Activated T-helper 9 cell treated with anti-CD3 and anti-CD28 coated beads, Interleukin-2, amount 50 U/mL, for 16 hours (primary cell): ENCODE measurements around the gene CLIC4.
"Not testable (repeated sequence)": the region's sequence is repeated elsewhere in the genome, so short reads cannot be mapped to it uniquely, and the experiment has no call there.

Experiments
- DNase-seq: peaks from one replicate; pipeline ENCODE4 v3.0.0-alpha.2; 2020; ENCODE audit warnings: low read depth

Gene CLIC4

DNA sequence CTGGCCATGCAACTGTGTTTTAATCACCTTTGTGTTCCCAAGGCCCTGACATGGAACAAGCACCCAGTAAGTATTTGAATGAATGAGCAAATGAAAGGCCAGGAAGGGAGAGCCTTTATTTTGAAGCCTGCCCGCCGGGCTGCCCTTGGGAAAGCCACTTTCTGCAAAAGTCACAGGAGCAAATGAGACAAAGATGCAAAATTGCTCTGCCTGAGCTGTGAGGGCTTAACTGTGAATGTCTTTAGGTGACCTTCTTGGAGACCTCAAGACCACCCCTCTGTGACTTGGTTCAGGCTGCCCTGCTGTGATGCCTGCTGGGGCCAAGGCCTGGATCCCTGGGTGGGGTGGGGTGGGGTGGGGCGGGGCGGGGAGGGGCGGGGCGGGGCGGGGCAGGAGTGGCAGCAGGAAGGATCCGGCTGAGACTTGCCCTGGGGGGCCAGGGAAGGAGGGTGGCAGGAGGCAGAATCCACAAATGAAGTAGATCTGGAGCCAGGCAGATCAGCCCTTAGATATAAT, 130.8 kb downstream of the CLIC4 start:
- DNase-seq, result no peak

DNA sequence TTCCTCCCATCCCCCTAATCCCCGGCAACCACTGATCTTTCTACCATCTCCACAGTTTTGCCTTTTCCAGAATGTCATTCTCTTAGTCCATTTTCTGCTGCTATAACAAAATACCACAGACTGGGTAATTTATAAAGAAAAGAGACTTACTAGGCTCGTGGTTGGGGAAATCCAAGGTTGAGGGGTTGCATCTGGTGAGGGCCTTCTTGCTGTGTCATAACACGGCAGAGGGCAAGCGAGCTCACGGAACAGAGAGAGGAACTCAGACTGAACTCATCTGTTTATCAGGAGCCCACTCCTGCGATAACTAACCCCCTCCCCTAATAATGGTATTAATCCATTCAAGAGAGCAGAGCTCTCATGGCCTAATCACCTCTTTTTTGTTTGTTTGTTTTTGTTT, 132.8 kb downstream of the CLIC4 start:
- no peak for DNase-seq

DNA sequence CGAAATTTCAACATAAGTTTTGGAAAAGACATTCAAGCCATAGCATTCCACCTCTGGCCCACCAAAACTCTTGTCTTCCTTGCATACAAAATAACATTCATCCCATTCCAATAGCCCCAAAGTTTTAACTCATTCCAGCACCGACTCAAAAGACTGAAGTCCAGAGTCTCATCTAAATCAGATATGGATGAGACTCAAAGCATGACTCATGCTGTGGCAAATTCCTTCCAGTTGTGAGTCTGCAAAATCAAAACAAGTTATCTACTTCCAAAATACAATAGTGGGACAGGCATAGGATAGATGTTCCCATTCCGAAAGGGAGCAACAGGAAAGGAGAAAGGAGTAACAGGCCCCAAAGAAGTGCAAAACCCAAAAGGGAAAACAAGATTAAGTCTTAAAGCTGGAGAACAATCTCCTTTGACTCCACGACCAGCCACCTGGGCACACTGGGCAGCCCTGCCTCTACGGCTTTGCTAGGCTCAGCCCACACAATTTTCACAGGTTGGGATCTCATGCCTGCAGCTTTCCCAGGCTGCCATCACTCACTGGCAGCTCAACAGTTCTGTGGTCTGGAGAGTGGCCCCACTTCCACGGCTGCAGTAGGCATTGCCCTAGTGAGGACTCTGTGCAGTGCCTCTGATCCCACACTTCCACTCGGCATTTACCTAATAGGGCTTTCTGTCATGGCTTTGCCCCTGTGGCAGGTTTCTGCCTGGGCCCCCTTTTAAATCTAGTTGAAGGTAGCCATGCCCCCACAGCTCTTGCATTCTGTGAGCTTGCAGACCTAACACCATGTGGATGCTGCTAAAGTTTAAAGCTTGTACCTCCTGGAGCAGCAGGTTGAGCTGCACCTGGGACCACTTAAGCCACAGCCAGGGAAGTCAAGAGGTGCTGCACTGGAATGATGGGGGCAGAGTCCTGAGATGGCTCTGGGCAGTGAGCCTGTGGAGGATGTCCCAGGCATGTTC, 133.8 kb downstream of the CLIC4 start:
- DNase-seq, result no peak

DNA sequence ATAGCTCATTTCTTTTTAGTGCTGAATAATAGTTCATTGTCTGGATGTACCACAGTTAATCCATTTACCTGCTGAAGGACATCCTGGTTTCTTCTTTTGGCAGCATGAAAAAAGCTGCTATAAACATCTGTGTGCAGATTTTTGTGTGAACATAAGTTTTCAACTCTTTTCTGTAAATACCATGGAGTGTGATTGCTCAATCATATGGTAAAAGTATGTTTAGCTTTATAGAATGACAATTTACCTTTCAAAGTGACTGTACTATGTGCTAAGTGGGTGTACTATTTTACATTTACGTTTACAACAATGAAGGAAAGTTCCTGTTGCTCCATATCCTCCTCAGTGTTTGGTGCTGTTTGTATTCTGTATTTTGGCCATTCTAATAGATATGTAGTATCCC, 135.8 kb downstream of the CLIC4 start:
- DNase-seq, result no peak

DNA sequence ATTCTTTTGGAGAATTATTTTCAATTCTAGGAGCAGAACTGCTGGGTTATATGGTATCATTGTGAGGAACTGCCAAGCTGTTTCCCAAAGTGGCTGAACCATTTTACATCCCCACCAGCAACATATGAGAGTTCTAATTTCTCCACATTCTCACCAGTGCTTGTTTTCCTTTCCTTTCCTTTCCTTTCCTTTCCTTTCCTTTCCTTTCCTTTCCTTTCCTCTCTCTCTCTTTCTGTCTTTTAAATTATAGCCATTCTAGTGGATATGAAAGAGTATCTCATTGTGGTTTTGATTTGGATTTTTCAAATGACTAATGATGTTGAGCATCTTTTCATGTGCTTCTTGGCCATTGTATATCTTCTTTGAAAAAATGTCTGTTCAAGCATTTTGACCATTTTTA, 139.5 kb downstream of the CLIC4 start:
- DNase-seq, result no peak

DNA sequence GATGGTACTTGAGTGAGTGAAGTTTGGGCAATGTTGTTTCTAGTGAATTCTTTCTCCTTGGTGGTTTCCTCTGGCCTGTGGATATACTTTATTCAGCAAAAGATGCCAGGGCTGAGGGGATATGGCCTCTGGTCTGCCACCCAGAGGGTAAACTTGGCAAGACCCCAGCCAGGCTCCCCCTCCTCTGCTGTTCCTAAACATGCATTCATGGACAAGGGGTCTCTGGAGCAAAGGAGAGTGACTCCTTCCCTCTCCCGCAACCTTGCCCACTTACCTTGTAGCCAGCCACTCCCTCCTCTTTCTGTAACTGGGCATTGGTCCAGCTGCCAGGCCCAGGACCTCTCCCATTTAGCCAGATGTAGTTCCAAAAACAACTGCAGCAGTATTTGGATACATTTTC, 141.0 kb downstream of the CLIC4 start:
- DNase-seq, result no peak

DNA sequence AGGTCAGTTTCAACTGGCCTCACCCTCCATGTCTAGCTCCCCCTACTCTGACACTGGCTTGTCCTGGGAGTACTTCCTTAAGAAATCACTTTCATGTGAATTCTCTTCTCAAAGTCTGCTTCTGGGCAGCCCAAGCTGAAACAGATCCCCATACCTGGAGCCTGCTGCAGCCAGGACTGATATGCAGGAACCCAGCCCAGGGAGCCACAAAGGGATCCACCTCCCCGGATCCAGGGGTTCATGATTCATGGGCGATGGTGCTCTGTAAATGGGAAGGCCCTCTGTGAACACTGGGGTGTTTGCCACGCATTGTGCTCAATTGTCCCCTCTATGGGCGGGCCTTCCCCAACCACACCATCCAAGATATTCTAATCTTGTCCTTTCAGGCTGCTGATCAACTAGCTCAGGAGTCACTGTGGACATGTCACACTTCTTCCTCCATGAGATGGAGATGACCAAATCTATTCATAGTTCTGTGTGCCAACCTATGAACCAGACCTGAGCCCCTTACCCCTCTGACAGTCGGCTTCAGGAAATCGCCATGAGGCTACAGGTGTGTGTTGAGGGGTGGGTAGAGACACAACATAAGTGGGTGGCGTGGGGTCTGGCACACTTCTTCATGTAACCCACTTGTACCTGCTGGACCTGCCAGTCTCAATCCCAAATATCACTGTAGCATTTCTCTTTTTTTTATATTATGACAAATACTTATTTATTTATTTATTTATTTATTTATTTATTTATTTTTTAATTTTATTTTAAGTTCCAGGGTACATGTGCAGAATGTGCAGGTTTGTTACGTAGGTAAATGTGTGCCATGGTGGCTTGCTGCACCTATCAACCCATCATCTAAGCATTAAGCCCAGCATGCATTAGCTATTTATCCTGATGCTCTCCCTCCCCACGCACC, 143.1 kb downstream of the CLIC4 start:
- DNase-seq, result no peak

DNA sequence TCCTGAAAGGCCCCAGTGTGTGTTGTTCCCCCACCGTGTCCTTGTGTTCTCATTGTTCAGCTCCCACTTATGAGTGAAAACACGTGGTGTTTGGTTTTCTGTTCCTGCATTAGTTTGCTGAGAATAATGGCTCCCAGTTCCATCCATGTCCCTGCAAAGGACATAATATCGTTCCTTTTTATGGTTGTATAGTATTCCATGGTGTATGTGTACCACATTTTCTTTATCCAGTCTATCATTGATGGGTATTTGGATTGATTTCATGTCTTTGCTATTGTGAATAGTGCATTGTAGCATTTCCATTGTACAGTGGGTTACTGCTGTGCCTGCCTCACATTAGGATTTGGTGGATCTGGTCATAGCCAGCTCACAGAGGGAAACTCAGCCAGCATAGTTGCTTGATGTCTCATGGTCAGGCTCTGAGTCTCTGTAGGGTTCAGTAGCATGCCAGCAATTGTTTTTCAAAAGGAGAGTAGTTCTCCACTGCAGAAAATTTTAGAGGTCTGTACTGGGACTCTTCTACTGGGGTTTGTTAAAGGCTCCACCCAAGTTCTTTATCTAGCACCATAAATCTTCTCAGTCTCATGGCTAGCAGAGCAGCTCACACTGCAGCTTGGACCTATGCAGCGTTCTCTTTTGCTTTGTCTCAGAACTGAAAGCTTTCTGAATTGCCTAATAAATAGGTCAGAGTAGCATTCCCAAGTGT, 143.9 kb downstream of the CLIC4 start:
- no peak for DNase-seq

DNA sequence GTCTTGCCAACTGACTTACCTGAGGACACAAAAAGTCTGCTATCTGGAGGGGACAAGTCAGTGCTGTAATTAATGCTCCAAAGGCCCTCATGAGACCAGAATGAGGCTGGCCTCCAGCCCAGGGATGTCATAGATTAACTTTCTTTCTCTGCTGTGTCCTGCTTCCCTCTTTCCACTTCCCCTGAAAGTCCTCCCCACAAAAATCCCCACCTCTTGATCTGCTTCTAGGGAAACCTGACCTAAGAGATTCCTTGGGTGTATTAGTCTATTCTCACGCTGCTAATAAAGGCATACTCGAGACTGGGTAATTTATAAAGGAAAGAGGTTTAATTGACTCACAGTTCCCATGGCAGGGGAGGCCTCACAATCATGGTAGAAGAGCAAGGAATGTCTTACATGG, 145.6 kb downstream of the CLIC4 start:
- no peak for DNase-seq

DNA sequence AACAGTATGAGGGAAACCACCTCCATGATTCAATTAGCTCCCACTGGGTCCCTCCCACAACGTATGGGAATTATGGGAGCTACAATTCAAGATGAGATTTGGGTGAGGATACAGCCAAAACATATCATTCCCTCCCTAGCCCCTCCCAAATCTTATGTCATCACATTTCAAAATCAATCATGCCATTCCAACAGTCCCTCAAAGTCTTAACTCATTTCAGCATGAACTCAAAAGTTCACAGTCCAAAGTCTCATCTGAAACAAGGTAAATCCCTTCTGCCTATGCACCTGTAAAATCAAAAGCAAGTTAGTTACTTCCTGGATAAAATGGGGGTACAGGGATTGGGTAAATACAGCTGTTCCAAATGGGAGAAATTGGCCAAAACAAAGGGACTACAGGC, 146.1 kb downstream of the CLIC4 start:
- DNase-seq, result not testable (repeated sequence)

DNA sequence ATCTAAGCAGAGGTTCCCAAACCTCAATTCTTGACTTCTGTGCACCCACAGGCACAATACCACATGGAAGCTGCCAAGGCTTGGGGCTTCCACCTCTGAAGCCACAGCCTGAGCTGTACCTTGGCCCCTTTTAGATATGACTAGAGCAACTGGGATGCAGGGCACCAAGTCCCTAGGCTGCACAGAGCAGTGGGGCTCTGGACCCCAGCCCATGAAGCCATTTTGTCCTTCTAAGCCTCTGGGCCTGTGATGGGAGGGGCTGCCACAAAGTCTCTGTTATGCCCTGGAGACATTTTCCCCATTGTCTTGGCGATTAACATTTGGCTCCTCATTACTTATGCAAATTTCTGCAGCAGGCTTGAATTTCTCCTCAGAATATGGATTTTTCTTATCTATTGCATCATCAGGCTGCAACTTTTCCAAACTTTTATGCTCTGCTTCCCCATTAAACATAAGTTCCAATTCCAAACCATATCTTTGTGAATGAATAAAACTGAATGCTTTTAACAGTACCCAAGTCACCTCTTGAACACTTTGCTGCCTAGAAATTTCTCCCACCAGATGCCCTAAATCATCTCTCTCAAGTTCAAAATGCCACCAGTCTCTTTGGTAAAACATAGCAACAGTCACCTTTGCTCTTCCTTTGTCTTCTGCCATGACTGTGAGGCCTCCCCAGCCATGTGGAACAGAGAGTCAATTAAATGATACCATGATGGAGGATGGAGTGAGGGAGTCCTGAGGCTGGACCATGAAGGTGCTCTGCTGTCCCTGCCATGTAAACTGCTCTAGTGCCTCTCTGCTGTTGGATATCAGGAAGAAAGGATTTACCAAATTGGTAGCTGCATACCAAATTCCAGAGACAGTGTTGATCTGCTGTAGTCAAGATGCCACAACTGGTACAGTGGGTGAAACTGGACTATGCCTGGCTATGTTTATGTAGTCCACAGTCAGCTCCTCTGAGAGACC, 147.2 kb downstream of the CLIC4 start:
- DNase-seq, result no peak

DNA sequence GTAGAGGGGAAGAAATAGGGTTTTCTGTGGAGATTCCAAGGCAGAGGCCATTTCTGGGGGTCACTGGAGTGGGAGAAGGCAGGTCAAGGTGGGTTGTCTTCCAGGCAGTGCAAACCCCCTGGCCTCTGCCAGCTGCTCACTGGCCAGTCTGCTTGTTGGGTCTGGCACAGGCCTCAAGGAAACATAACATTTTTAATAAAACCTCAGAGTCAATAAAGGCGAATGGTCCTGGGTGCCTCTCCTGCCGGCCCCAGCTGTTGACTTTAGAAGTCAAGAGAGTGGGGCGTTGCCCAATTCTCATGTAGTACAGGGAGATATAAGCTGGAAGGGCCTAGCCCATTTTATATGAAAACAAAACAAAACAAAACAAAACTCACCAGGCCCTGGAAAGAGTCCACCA, 148.2 kb downstream of the CLIC4 start:
- no peak for DNase-seq
